RPMI8226 (cell line): ENCODE results near the gene LPIN2.

Experiments
- DNase-seq: peaks from one replicate; pipeline ENCODE4 v3.0.0-alpha.2; 2015

LPIN2 gene

GRCh38 chr18:2998644-2999043 is 14.3 kb downstream of the LPIN2 start:
- DNase-seq, result no peak

GRCh38 chr18:2997846-2998564 is 14.9 kb downstream of the LPIN2 start:
- DNase-seq, result peak; percentile 64

GRCh38 chr18:2997429-2997828 is 15.5 kb downstream of the LPIN2 start:
- no peak for DNase-seq

- peak; percentile 72 for DNase-seq
These were observed 18.1 kb downstream of the LPIN2 start for GRCh38 chr18:2994603-2995432.

- no peak for DNase-seq
These were observed 18.8 kb downstream of the LPIN2 start for GRCh38 chr18:2994020-2994589.

GRCh38 chr18:2992995-2993877 is 19.7 kb downstream of the LPIN2 start:
- DNase-seq, result no peak

GRCh38 chr18:2990956-2991640 is 21.8 kb downstream of the LPIN2 start:
- DNase-seq, result no peak

- DNase-seq, result no peak
These were observed 24.8 kb downstream of the LPIN2 start for GRCh38 chr18:2987876-2988790.

- DNase-seq, result no peak
These were observed 26.6 kb downstream of the LPIN2 start for GRCh38 chr18:2986150-2986865.

- peak; percentile 69 for DNase-seq
These were observed 27.3 kb downstream of the LPIN2 start for GRCh38 chr18:2985628-2986027.

- peak; percentile 67 for DNase-seq
These were observed 28.2 kb downstream of the LPIN2 start for GRCh38 chr18:2984703-2985261.

GRCh38 chr18:2984091-2984490 is 28.9 kb downstream of the LPIN2 start:
- no peak for DNase-seq

GRCh38 chr18:2983296-2983695 is 29.6 kb downstream of the LPIN2 start:
- DNase-seq, result no peak

- peak; percentile 31 for DNase-seq
These were observed 30.3 kb downstream of the LPIN2 start for GRCh38 chr18:2982452-2983269.

- no peak for DNase-seq
These were observed 30.9 kb downstream of the LPIN2 start for GRCh38 chr18:2982022-2982421.

- peak; percentile 73 for DNase-seq
These were observed 31.7 kb downstream of the LPIN2 start for GRCh38 chr18:2981212-2981728.

GRCh38 chr18:2979871-2980790 is 32.8 kb downstream of the LPIN2 start:
- peak; percentile 86 for DNase-seq

GRCh38 chr18:2979129-2979528 is 33.8 kb downstream of the LPIN2 start:
- DNase-seq, result peak; percentile 20
